ENCODE results near the gene CSPG4. TPM values are rescaled to one million over a fixed set of nuclear protein-coding genes. Genes with fewer than 3 reads are reported as not detected.
"Not testable (repeated sequence)": the region's sequence is repeated elsewhere in the genome, so short reads cannot be mapped to it uniquely, and the experiment has no call there.

CSPG4 gene
- total RNA-seq, 1 experiment from 2014 or later: 21.2 TPM

DNA sequence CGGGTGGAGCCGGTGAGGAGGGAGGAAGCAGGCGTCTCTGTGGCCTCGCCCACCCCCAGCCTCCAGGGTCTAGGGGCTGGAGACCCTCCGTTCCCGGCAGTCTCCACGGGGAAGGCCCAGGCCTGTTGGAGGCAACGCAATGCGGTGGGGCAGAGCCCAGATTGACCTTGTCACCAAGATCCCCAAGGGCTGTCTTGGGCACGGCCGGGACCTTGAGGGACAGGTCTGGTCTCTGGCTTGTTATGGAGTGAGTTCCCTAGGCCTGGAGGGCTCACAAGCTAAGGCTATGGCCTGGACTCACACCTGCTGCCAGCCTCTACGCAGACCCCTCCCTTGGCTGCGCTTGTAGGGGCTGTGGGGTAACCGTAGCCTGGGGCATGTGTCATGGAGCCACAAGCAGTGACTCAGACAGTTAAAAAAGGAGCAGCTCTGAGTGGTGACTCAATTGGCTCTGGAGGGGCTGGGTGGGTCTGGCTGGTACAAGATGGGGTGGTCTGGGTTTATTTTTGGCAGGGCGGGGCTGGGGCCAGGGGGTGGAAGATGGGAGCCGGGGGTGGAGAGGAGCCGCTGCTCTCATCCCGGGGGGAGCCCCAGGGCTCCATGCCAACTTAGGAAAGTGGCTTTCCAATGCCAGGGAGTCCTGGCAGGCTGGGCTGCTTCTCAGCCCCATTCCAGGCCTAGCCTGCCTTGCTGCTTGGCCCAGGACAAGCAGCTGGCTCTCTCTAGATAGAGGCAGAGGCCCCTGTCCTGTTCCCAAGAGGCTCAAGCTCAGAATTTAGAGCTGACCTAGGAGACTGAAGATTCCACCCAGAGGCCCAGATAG is 9.0 kb downstream of the CSPG4 start:
- not testable (repeated sequence) for DNase-seq (ENCODE audit: low read depth)

DNA sequence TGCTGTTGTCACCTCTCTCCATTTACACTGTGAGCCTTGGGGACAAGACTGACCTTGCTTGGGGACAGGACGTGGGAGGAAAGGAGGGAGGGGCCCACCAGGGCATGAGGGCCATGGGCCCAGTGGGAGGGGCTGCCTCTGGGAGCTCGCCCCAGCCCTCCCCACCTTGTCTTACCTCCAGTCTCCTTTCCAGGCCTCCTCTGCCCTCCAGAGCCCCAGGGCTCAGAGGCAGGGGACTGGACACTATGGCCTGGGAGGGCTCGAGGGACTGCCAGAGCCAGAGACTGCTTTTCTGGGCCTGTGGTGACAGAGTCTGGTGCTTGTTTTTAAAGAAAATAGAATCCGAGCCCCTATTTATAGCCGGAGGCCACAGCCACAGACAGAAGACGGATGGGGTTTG is 10.2 kb downstream of the CSPG4 start:
- no peak for DNase-seq (ENCODE audit: low read depth)

DNA sequence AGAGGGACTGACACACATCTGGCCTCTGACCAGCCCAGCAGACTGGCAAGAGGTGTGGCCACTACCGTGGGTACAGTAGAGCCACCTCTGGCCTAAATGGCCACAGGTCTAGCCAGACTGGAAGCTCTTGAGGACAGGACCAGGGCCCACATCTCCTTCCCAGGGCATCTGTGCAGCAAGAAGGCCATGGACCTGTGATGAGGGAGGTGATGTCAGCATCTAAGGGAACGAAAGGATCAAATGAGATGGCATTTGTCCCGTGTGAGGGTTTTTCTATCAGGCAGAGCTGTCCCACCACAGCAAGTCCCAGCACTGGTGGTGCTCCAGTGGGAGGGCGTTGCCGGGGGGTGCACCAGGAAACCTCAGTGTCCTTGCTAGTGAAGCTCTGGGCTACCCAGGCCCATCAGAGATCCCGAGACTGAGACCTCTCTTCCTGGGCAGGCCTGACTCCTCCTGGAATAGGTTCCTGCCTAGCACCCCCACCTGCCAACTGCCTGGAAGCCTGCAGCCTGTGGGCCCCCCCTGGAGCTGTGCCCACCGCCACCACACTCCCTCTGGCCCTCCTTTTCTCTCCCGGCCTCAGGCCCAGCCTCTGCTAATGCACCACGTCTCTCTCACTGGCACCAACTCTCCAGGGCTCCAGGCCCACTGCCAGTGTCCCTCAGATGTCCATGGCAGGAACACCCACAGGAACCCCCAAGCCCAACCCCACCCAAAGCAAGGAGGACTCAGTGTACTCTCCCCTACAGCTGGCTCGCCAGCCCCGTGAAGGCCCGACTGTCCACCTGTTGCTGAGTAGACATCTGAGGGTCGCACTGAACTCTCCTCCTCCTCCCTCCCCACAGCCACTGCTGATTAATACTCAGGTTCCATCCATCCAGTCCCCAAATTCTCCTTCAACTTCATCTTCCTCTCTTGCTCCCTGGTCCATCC is 11.3 kb downstream of the CSPG4 start:
- DNase-seq (ENCODE audit: low read depth): not testable (repeated sequence)

DNA sequence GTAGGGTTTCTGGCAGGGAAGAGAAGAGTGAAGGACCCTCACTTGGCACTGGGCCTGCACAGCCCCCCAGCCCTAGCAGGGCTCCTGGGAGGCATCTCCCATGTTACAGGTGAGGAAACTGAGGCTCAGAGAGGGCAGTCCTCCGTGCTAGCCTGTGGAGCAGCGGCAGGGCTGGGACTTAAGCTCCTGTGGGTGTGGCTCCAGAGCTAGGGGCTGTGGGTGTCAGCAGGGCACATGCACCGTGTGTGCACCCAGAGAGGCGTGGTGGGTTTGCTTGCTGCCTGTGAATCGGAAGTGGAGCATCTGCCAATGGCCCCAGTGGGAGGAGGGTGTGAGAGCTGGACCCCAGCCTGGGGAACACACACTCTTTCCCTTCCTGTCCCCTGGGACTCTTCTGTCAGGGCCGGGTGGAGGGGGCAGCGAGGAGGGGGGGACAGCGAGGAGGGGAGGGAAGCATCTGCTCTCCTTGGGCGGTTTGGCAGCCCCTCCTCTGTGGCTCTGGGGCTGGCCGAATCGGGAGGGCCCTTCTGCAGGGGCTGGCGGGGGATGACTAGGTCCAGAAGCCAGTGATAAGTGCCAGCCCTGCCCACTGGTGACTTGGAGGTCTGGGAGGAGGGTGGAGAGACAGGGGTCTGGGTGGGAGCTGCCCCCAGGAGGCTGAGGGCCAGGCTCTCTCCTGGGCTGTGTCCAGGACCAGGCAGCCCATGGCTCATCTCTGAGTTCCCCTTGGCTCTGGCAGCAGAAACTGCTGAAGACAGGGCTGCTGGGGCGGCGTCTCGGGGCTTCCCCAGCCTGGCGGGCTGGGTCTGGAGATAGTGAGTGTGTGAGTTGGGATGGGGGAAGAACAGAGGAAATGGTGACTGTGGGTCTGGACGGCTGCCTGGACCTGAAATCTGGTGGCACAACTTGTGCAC is 12.4 kb downstream of the CSPG4 start:
- DNase-seq (ENCODE audit: low read depth): peak; percentile 87

DNA sequence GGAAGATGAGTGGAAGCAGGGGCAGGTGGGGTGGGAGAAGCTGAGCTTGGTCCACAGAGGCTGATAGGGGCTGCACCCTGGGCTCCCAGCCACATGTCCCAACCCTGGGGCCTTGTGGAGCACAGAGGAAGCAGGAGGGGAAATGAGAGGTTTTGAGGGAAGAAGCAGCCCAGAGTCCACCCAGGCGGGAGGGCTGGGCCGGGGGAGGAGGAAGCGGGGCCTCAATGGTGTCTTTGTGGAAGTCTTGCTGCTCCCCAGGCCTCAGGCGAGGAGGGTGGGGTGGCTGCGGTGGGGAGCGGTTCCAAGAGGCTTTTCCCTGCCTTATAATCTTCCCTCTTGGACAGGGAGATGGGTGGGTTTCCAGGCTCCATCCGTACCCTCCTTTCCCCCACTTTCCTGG is 13.1 kb downstream of the CSPG4 start:
- DNase-seq (ENCODE audit: low read depth): not testable (repeated sequence)

DNA sequence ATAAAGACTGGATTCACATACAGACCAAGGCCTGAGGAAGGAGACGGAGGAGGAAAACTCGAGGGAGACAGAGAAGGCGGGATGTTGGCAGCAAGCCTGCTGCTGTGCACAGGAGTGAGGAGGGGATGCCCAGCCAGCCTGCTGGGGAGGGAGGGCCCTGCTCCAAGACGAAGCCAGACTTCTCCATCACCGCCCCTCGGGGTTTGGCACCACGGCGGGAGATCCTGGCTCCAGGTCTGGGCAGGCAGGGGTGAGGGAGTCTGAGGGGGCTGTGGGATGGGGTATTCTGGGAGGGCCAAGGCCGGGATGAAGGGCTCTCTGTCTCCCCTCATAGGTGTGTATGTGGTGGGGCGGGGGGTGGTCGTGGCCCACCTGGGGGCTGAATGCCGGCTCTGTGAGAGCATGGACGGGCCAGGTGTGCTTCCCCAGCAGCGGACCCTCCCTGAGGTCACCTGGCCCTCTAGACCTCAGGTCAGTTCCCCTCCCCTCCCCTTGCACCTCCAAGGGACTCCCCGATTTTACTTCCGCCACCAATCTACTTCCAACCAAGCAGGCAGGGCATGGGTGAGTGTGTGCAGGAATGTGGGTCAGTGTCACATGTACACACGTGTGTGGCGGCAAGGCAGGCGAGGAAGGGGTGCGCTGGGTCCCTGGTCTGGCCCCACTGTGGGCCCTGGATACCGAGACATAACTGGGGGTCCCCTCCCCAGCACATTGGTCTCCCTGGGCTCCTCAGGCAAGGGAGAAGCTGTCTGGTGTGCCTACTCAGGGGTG is 14.5 kb downstream of the CSPG4 start:
- not testable (repeated sequence) for DNase-seq (ENCODE audit: low read depth)

DNA sequence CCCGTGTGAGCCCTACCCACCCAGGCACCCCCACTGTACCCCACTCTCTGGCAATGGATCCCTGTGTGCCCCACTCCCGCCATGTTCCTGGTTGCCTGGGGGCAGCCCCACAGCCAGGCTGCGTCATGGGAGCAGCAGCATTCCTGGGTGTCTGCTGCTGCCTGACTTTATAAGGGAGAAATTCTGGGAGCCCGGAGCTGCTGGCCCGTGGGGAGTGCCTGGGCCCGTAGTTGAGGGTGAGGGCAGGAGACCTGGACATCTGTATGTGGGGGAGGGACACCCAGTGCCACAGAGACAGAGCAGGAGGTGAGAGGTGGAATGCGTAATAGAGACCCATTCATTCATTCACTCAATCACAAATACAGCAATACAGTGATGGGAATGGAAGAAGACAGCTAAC is 15.1 kb downstream of the CSPG4 start:
- DNase-seq (ENCODE audit: low read depth): no peak

DNA sequence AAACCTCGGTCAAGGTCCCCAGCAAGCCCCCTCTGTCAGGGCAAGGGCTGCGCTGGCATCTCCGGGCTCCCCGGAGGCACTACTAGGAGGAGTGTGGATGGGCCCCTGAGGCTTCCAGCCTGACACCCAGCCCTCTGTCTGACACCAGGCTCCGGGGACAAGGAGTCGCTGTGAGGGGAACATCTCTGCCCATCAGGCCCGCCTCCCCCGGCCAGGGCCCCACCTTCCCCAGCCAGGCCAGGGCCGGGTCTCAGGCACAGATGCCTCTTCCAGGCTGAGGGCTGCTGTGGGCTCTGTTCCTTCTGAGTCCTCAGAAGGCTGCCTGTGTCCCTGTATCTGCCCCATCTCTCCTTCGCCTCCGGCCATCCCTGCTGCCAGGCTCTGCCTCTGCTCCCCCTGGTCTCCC is 15.8 kb downstream of the CSPG4 start:
- no peak for DNase-seq (ENCODE audit: low read depth)

DNA sequence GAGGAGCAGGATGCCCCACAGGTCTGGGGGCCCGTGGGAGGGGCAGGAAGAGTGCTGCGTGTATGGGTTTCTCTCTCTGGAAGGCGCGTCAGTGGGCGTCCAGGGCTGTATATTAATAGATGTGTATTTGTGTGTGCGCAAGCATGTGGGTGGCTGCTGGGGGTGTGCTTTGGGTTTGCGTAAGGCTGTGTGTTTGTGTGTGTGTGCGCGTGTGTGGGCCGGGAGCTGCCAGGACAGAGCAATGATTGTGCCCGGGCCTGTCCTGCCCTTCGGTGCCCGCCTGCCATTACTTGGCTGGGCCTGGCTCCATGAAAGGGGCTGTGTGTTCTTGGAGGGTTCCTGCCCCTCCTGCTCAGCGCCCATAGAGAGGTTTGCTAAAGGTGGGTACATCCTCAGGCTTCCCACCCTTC is 16.3 kb downstream of the CSPG4 start:
- DNase-seq (ENCODE audit: low read depth): no peak

DNA sequence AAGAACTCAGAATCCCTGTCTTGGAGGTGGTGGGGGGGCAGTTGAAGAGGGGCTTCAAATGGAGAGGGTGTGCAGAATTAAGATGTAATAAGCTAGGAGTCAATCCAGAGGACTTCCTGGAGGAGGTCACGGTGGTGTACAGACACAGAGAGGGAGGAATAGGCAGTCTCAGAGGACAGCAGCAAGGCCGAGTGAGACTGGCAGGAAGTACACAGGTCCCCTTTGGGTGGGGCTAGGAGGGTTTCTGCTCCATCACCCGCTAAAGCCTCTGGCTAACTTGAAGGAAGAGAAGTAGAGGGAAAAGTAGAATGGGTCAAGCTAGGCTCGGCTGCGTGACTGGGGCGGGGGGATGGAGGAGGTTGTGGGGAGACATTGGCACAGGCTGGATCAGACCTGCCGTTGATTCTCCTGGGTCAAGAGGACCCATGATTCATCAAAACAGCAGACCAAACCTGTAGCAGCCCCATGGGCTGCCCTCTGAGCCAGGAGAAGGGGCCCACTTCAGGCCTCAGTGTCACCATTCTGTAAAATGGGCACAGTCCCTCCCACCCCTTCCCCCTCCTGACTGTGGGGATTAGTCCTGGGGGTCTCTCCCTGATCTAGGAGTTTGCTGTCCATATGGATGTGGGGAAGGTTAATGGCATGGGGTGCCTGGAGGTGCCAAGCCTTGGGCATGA is 16.9 kb downstream of the CSPG4 start:
- DNase-seq (ENCODE audit: low read depth): no peak

DNA sequence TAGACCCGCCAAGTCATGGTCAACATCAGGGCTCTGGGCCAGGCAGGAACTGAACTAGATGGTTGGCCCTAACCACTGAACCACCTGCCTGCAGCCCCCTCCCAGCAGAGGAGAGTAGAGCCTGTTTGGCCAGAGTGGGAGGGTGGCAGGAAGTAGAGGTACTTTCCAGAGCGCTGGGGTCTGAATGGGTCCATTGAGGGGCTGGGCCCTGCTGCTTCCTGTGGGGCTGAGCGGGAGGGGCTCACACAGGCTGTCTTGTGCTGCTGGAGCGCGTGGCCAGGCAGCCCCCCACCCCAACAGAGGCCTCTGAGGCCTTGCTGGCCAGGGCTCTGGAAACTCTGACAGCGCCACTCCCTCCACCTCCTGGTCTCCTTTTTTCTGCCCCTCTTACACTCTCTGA is 17.4 kb downstream of the CSPG4 start:
- no peak for DNase-seq (ENCODE audit: low read depth)

DNA sequence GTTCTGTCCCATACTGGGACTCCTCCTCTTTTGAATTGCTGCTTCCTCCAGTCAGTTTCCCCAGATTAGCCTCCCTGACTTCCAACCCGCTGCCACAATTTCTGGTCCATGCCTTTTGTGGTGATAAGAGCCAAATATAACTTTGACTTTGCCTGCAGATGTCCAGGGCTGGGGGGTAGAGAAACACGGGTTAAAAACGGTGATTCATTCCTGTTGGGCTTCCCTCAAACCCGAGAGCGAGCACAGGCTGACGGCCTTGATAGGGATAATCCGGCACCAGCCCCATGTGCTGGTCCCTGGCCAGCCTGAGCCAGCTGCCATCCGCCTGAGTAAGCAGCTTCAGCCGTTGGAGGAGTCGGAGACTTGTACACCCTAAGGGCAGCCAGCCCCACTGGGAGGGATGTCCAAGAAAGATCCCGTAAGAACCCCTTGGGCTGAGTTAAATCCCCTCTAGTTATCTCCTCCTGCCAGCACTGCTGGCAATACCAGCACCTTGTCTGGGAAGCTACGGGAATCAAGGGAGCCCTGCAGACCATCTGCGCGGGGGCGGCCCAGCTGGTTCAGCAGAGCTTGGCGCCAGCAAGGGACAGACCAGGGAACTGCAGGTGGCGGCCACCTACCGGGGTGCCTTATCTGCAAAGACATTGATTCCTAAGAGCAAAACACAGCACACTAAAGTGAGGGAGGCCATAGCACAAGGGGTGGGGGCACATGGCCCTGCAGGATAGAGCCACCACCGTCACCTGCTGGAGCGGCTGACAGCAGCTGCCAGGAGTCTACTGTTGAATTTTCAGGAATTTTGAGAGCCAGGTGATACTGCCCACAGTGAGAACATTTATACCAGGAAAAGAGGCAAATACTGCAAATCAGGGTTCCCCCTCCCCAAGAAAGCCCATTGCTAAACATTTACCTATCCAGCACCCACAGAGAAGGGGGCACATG is 18.1 kb downstream of the CSPG4 start:
- peak; percentile 97 for DNase-seq (ENCODE audit: low read depth)

DNA sequence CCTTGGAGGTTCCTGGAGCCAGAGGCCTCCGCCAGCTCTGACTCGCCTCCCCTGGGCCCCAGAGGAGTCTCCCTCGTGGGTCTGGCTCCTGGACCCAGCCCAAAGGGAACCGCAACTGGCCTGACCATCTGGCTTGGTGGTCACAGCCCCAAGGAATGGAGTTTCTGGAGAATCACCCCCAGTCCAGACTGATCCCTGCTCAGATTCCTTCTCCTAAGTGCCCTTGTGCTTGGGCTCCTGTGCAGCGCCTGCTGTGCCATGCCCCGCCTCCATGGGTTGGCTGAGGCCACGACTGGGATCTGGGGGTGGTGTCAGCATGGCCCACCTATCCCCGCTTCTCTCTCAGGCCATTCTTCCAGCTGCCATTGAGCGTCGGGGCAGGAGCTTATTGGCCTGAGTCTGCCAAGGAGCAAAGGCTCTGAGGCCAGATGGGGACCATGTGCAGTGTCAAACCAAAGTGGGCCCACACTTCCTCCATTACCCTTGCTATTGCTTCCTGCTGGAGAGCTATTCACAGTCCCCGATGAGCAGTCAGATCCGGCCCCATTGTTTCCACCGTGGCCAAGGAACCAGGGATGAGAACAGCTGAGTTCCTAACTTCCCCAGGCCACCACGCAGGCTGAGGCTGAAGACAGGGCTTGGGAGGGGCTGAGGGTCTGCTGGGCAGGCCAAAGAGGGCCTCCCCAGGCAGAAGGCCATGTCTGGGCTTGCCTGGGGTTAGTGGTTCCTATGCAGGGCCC is 19.0 kb downstream of the CSPG4 start:
- peak; percentile 59 for DNase-seq (ENCODE audit: low read depth)

DNA sequence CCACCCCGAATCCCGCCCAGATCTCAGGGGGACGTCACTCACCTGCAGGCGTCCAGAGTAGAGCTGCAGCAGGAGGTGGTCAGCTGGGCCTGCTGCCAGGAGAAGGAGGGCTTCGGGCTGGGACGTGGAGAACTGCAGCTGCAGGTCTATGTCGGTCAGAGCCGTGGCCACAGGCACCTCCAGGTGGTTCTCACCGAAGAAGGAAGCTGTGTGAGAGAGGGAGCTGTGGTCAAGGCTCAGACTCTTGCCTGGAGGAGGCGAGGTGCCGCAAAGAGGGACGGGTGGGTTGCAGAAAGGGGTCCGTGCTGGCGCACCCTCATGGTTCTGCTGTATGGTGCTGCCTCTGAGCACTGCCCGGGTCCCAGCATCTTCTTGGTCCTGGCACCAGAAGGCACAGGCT is 19.6 kb downstream of the CSPG4 start:
- DNase-seq (ENCODE audit: low read depth): not testable (repeated sequence)

DNA sequence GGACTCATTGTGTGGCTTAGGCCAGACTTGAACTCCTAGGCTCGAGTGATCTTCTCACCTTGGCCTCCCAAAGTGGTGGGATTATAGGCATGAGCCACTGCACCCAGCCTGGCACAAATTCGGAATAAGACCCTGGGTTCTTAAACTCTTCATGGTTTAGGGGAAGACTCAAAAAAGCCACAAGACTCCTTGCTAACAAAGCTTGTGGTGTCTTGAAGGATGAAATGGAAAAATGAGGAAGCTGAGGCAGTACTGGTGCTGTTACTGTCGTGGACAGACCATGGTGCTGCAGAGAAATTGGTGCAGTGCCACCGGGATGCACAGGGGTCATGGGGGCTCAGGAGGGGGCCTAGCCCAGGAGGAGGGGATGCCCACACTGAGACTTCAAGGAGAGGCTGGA is 20.3 kb downstream of the CSPG4 start:
- DNase-seq (ENCODE audit: low read depth): not testable (repeated sequence)

DNA sequence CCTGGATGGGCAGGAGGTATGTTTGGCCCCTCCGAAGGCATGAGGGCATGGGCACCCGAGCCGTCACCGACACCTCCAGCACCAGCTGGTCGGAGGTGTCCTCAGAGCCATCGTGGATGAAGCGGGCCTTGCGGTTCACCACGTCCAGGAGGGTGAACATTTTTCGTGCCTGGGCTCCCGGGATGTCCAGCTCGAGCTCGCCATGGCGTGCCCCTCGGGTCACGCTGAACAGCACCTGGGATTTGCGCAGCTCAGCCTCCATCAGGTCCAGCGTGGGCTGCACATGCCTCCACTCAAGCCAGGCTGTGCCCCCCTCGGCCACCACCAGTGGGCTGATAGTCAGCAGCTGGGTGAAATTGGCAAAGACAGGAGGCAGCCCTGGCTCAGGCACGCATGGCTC is 23.2 kb downstream of the CSPG4 start:
- not testable (repeated sequence) for DNase-seq (ENCODE audit: low read depth)

DNA sequence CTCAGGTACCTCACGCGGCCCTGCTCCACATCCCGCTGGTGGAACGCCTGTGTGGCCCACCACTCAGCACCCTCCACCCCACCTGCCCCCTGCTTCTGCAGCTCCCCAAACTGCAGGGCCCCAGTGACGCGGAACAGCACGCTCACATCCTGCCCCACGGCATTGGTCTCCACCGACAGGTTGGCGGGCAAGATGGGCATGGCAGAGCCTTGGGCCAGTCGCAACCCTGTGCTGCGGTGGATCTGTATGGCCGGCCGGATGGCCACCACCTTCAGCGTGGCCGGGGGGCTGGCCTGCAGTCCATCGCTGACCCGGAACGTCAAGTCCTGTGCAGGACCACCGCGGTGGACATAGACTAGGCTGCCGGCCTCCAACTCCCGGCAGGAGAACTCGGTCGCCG is 23.8 kb downstream of the CSPG4 start:
- no peak for DNase-seq (ENCODE audit: low read depth)

DNA sequence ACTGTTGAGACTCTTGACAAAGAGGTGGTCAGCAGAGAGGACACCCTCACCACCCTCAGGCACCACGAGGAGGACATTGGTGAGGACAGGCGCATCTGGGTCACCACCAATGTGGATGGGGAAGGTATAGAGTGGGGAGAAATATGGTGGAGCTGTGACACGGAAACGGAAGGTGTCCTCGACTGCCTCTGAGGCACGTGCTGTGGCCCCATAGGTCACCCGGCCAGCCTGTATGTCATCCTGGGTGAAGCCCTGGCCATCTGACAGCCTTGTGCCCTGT is 24.4 kb downstream of the CSPG4 start:
- no peak for DNase-seq (ENCODE audit: low read depth)

All from Daoy (cell line).